ENCODE results near the gene HCFC1R1.

HCFC1R1 gene

GRCh38 chr16:3023669-3024478 lies at the start of gene HCFC1R1, which contains the start of gene THOC6 (continued):
- TF ChIP-seq REST (tag by site-specific recombination; IDR thresholded peaks at IDR 0.05): 0 out of 2 replicates have a peak, but pooled peaks have one; percentile 15
- 0 out of 2 replicates have a peak, but pooled peaks have one; percentile 39 for TF ChIP-seq ZNF391 (tag by site-specific recombination; IDR thresholded peaks at IDR 0.05; ENCODE audit: borderline replicate concordance, low read depth)
- no peak for TF ChIP-seq ZNF148 (tag by site-specific recombination; IDR thresholded peaks at IDR 0.05; ENCODE audit: borderline replicate concordance)
- TF ChIP-seq ZNF112 (tag by site-specific recombination; IDR thresholded peaks at IDR 0.05): no peak
- no peak for TF ChIP-seq TRIM28 (IDR thresholded peaks at IDR 0.05; ENCODE audit: borderline replicate concordance, low read length)
- no peak; the same call in 1 of the 2 replicates for TF ChIP-seq ZFP3 (tag by site-specific recombination; IDR thresholded peaks at IDR 0.05; ENCODE audit: low read depth)
- TF ChIP-seq KLF16 (tag by site-specific recombination; IDR thresholded peaks at IDR 0.05): peak; percentile 94
- no peak for TF ChIP-seq HOXD13 (CRISPR knock-in tag; IDR thresholded peaks at IDR 0.05; ENCODE audit: borderline replicate concordance)
- no peak for TF ChIP-seq ZNF426 (tag by site-specific recombination; IDR thresholded peaks at IDR 0.05)
- peak; percentile 49; the same call in 1 of the 2 replicates for TF ChIP-seq ZNF341 (tag by site-specific recombination; IDR thresholded peaks at IDR 0.05; ENCODE audit: low read depth)
- no peak for TF ChIP-seq ZNF311 (tag by site-specific recombination; IDR thresholded peaks at IDR 0.05; ENCODE audit: borderline replicate concordance)
- peak; percentile 84 for TF ChIP-seq ZNF639 (tag by site-specific recombination; IDR thresholded peaks at IDR 0.05)
- no peak for TF ChIP-seq ZNF354C (tag by site-specific recombination; IDR thresholded peaks at IDR 0.05; ENCODE audit: borderline replicate concordance, low read depth)
- peak; percentile 94 for TF ChIP-seq ZBTB17 (tag by site-specific recombination; IDR thresholded peaks at IDR 0.05)
- TF ChIP-seq ZNF707 (tag by site-specific recombination; IDR thresholded peaks at IDR 0.05): no peak
- peak; percentile 76 for TF ChIP-seq YY2 (tag by site-specific recombination; IDR thresholded peaks at IDR 0.05)
- TF ChIP-seq ZNF792 (tag by site-specific recombination; IDR thresholded peaks at IDR 0.05): no peak
- TF ChIP-seq BCL6B (tag by site-specific recombination; IDR thresholded peaks at IDR 0.05): no peak
- no peak for TF ChIP-seq ZNF26 (tag by site-specific recombination; IDR thresholded peaks at IDR 0.05)
- peak; percentile 88 for TF ChIP-seq ZBTB8A (tag by site-specific recombination; IDR thresholded peaks at IDR 0.05)
- TF ChIP-seq ZNF529 (tag by site-specific recombination; IDR thresholded peaks at IDR 0.05; ENCODE audit: insufficient replicate concordance): no peak
- no peak for TF ChIP-seq ZNF223 (tag by site-specific recombination; IDR thresholded peaks at IDR 0.05)
- peak; percentile 97 for TF ChIP-seq ZBTB6 (tag by site-specific recombination; IDR thresholded peaks at IDR 0.05)
- no peak for TF ChIP-seq PBX3 (CRISPR knock-in tag; IDR thresholded peaks at IDR 0.05)
- peak; percentile 69 for TF ChIP-seq SP2 (tag by site-specific recombination; IDR thresholded peaks at IDR 0.05)

Data from HEK293 (cell line).